Smooth muscle cell (in vitro differentiated cells): Measurements from ENCODE around the gene METTL22. TPM values are rescaled to one million over a fixed set of nuclear protein-coding genes. Genes with fewer than 3 reads are reported as not detected.

Experiments
- DNase-seq: peaks from one replicate; lab custom pipeline; 2025; ENCODE audit not compliant: unreplicated experiment; lab: John Stamatoyannopoulos, UW
- H2AFZ ChIP-seq: fragments of 200-600 bp; sonication (generic); 2 replicates; pipeline ENCODE4 v1.6.0; 2016; ENCODE audit warnings: antibody characterized with exemption, low read depth, mild to moderate bottlenecking
- H3F3A ChIP-seq: fragments of 200-600 bp; sonication (generic); 2 replicates; pipeline ENCODE4 v1.6.0; 2017; ENCODE audit warnings: antibody characterized with exemption, low read depth
- H3K27ac ChIP-seq: fragments of 200-600 bp; sonication (generic); 2 replicates; pipeline ENCODE4 v1.5.1; 2016; ENCODE audit warnings: low read depth, mild to moderate bottlenecking
- H3K27me3 ChIP-seq: fragments of 200-600 bp; sonication (generic); 2 replicates; pipeline ENCODE4 v1.6.1; 2016; ENCODE audit warnings: low read depth, mild to moderate bottlenecking
- H3K36me3 ChIP-seq: fragments of 200-600 bp; sonication (generic); 2 replicates; pipeline ENCODE4 v1.5.1; 2016; ENCODE audit warnings: low read depth
- H3K4me1 ChIP-seq: fragments of 200-600 bp; sonication (generic); 2 replicates; pipeline ENCODE4 v1.5.1; 2016; ENCODE audit warnings: low read depth
- H3K4me2 ChIP-seq: fragments of 200-600 bp; sonication (generic); 2 replicates; pipeline ENCODE4 v1.6.0; 2016; ENCODE audit warnings: mild to moderate bottlenecking
- H3K4me3 ChIP-seq: fragments of 200-600 bp; sonication (generic); 2 replicates; pipeline ENCODE4 v1.5.1; 2016; ENCODE audit warnings: mild to moderate bottlenecking
- H3K79me2 ChIP-seq: fragments of 200-600 bp; sonication (generic); 2 replicates; pipeline ENCODE4 v1.6.0; 2016; ENCODE audit warnings: low read depth, mild to moderate bottlenecking
- H3K9ac ChIP-seq: fragments of 200-600 bp; sonication (generic); 2 replicates; pipeline ENCODE4 v1.6.0; 2016; ENCODE audit warnings: low read depth
- H3K9me3 ChIP-seq: fragments of 200-600 bp; sonication (generic); replicated peaks from 2 replicates; pipeline ENCODE4 v1.5.1; 2016; ENCODE audit warnings: low read depth
- H4K20me1 ChIP-seq: fragments of 200-600 bp; sonication (generic); 2 replicates; pipeline ENCODE4 v1.6.0; 2016; ENCODE audit warnings: low read depth
- WGBS: methylation state at CpG from one replicate; pipeline ENCODE4 v1.1.7; 2016; ENCODE audit warnings: low lambda C conversion rate; 5-methylcytosine and 5-hydroxymethylcytosine counted together
- polyA plus RNA-seq: library from polyadenylated mRNA; unstranded; fragments of >200 nt; fragmentation: Nextera tagmentation; extraction: Ambion mirVana; gene quantifications from 2 replicates; pipeline ENCODE4 v1.2.1, GENCODE V29; 2016
- total RNA-seq: library from RNA; depleted of rRNA; stranded (reverse); fragments of >200 nt; gene quantifications from 2 replicates; pipeline ENCODE4 v1.2.3, GENCODE V29; 2014
- TF ChIP-seq, protein P1 (sequence below): fragments of 200-600 bp; sonication (generic); IDR thresholded peaks from 2 replicates; pipeline ENCODE4 v1.5.1; 2017; ENCODE audit warnings: borderline replicate concordance, mild to moderate bottlenecking, antibody characterized with exemption; ENCODE audit not compliant: insufficient read depth, poor library complexity, severe bottlenecking

The METTL22 gene
- total and polyA plus RNA-seq, 2 experiments from 2014 or later: 19.2 to 37.4 TPM

DNA sequence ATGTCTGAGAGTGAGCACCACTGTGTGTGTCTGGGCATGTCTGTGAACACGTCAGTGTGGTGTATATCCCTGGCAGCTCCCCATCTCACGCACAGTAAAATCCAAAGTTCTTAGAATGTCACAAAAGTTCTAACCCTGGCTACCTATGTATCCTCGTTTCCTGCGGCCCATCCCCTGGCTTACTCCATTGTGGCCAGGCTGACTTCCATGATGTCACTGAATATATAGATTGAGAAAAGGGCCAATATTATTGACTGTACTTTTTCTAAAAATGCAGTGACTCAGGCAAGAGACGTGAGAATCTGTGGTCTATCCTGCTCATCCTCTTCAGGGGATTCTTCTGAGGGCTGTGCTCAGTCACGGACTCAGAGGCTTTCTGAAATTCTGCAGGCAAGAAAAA lies 963 bp upstream of the METTL22 start:
- Histone ChIP-seq H3K9ac (no peak overlapping the region), H3K79me2 (peaks cover 35% of the 10 kb centered on the region), H2AFZ (no peak overlapping the region), H3K27ac (no peak overlapping the region), H3F3A (no peaks in the 10 kb centered on the region), H3K9me3 (no peaks in the 10 kb centered on the region), H3K36me3 (no peaks in the 10 kb centered on the region), H4K20me1 (peaks cover 29% of the 10 kb centered on the region), H3K4me1 (peaks cover 6% of the 10 kb centered on the region), H3K27me3 (no peaks in the 10 kb centered on the region), H3K4me3 (no peak overlapping the region), H3K4me2 (no peak overlapping the region)
- WGBS: 71% methylated on average over 6 of the region's 6 CpGs
- DNase-seq: no peak
- TF ChIP-seq, protein P1, sequence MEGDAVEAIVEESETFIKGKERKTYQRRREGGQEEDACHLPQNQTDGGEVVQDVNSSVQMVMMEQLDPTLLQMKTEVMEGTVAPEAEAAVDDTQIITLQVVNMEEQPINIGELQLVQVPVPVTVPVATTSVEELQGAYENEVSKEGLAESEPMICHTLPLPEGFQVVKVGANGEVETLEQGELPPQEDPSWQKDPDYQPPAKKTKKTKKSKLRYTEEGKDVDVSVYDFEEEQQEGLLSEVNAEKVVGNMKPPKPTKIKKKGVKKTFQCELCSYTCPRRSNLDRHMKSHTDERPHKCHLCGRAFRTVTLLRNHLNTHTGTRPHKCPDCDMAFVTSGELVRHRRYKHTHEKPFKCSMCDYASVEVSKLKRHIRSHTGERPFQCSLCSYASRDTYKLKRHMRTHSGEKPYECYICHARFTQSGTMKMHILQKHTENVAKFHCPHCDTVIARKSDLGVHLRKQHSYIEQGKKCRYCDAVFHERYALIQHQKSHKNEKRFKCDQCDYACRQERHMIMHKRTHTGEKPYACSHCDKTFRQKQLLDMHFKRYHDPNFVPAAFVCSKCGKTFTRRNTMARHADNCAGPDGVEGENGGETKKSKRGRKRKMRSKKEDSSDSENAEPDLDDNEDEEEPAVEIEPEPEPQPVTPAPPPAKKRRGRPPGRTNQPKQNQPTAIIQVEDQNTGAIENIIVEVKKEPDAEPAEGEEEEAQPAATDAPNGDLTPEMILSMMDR: no peak

DNA sequence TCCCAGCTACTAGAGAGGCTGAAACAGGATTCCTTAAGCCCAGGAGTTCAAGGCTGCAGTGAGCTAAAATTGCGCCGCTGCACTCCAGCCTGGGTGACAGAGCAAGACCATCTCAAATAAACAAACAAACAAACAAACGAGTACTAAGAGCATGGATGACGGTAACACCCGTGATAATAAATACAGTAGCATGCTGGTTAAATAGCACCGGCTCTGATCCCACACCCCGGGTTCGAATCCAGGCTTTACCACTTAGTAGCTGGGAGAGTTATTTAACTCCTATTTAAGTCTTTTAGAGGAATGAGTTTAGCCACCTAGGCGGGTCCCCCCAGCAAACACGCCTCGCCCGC lies 301 bp upstream of the METTL22 start:
- TF ChIP-seq, protein P1: no peak
- Histone ChIP-seq H3K4me3 (peak overlapping the region; percentile 86), H3K4me1 (peaks cover 6% of the 10 kb centered on the region), H3K36me3 (peaks cover 2% of the 10 kb centered on the region), H4K20me1 (peaks cover 35% of the 10 kb centered on the region), H2AFZ (no peak overlapping the region), H3K27ac (no peak overlapping the region), H3K9ac (no peak overlapping the region), H3K9me3 (no peaks in the 10 kb centered on the region), H3K79me2 (peaks cover 35% of the 10 kb centered on the region), H3F3A (no peaks in the 10 kb centered on the region), H3K27me3 (no peaks in the 10 kb centered on the region), H3K4me2 (peak overlapping the region; percentile 90)
- WGBS: 25% methylated on average over 12 of the region's 12 CpGs
- no peak for DNase-seq

DNA sequence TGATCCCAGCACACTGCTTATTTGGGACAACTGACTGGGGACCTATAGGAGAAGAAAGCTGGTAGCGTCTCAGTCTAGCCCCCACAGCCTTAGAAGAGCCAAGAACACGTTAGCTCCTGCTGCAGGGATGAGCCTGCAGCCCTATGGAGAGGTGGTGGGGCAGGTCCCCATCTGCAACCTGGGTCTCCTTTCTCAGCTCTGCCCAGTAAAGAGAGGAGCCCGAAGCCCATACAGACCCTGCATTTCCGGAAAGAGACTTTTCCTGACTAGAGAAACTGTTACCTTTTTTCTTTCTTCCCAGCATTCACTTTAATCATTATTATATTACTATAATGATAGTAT lies 788 bp downstream of the METTL22 start:
- peak overlapping the region; percentile 86 for H3K4me3 ChIP-seq
- H3F3A ChIP-seq: no peaks in the 10 kb centered on the region
- no peak overlapping the region for H2AFZ ChIP-seq
- H3K27ac ChIP-seq: peak overlapping the region; percentile 94
- H3K9me3 ChIP-seq: no peaks in the 10 kb centered on the region
- peak overlapping the region; percentile 99 for H3K9ac ChIP-seq
- H3K4me2 ChIP-seq: peak overlapping the region; percentile 90
- H3K4me1 ChIP-seq: peaks cover 6% of the 10 kb centered on the region
- peaks cover 39% of the 10 kb centered on the region for H3K79me2 ChIP-seq
- H3K36me3 ChIP-seq: peaks cover 7% of the 10 kb centered on the region
- H4K20me1 ChIP-seq: peaks cover 41% of the 10 kb centered on the region
- no peak for DNase-seq
- WGBS: 11% methylated on average over 4 of the region's 4 CpGs
- TF ChIP-seq, protein P1: no peak
- H3K27me3 ChIP-seq: no peaks in the 10 kb centered on the region

DNA sequence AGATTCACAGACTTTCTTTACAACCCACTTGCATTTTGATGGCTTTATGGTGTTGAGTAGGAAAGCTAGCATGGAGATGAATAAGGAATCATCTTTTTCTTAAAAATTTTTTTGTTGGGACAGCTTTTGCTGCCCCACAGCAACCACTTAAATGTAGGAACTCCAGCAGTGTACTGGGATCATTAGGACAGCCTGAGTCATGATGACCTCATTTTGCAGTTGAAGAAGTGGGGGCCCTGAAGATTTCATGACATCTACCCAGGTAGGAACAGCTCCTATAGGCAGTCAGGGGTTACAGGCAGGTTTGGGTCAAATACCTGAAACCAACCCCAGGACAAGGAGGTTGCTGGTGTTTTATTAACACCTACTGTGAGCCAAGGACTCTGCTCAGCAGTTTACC lies 2.1 kb downstream of the METTL22 start:
- Histone ChIP-seq H3K4me3 (no peak overlapping the region), H3K36me3 (peaks cover 9% of the 10 kb centered on the region), H3K4me1 (peaks cover 6% of the 10 kb centered on the region), H3K9me3 (no peaks in the 10 kb centered on the region), H3K79me2 (peaks cover 42% of the 10 kb centered on the region), H3K27ac (peak overlapping the region; percentile 21), H3K4me2 (peak overlapping the region; percentile 90), H3F3A (no peaks in the 10 kb centered on the region), H3K9ac (no peak overlapping the region), H3K27me3 (no peaks in the 10 kb centered on the region), H2AFZ (no peak overlapping the region), H4K20me1 (peaks cover 54% of the 10 kb centered on the region)
- DNase-seq: no peak
- TF ChIP-seq, protein P1: no peak
